T-cell (primary cell): ENCODE measurements around the gene HIPK2. TPM values are rescaled to one million over a fixed set of nuclear protein-coding genes. Genes with fewer than 3 reads are reported as not detected.

ENCODE experiments used
- ATAC-seq, 4 experiments: fragments of 200-7000 bp in 3 of 4; fragments of 150-1000 bp in 1 of 4; cut with Tn5 transposase; replicated peaks in 1 of 4; 1 replicate in 3 of 4; 2 replicates in 1 of 4; pipeline ENCODE4 v1.10.0; 2021; ENCODE audit warnings: moderate library complexity in 3 of 4, mild to moderate bottlenecking in 2 of 4, moderate number of reproducible peaks in 1 of 4
- CTCF ChIA-PET, 2 donors: fragments of 300-600 bp; sonication (Branson Sonifier 250); formaldehyde crosslinking; loops; one replicate each; lab custom pipeline; 2022; ENCODE audit warnings: antibody characterized with exemption in 2 of 2; lab: Charles Lee
- POLR2A ChIA-PET, 2 donors: fragments of 300-600 bp; sonication (Branson Sonifier 250); formaldehyde crosslinking; loops; one replicate each; lab custom pipeline; 2022; ENCODE audit warnings: antibody characterized with exemption in 2 of 2; lab: Charles Lee
- DNase-seq, 35 experiments: peaks; one replicate each; pipeline versions ENCODE4 v3.0.0 to v3.0.0-alpha.2; 2013 to 2023
- H3K27ac ChIP-seq: one replicate; pipeline ENCODE4 v1.5.1; 2013; ENCODE audit warnings: low read length
- H3K27me3 ChIP-seq, 2 experiments: replicated peaks in 1 of 2; 1 replicate in 1 of 2; 2 replicates in 1 of 2; pipeline versions ENCODE4 v1.6.1 to v1.7.0; 2013; ENCODE audit warnings: low read length in 1 of 2, mixed read lengths in 1 of 2; ENCODE audit not compliant: control insufficient read depth in 2 of 2, insufficient read depth in 2 of 2; ENCODE audit errors: extremely low read depth in 1 of 2
- H3K36me3 ChIP-seq, 2 donors: 1 replicate in 1 of 2; 2 replicates in 1 of 2; pipeline versions ENCODE4 v1.6.1 to v1.7.0; 2013; ENCODE audit warnings: low read length in 1 of 2; ENCODE audit not compliant: control insufficient read depth in 2 of 2, insufficient read depth in 1 of 2; ENCODE audit errors: extremely low read depth in 1 of 2
- H3K4me1 ChIP-seq, 2 experiments: 1 replicate in 1 of 2; 2 replicates in 1 of 2; pipeline versions ENCODE4 v1.6.1 to v1.7.0; 2013; ENCODE audit warnings: low read length in 2 of 2, mixed read lengths in 1 of 2; ENCODE audit not compliant: insufficient read depth in 2 of 2, control insufficient read depth in 1 of 2; ENCODE audit errors: extremely low read depth in 1 of 2
- H3K4me3 ChIP-seq, 2 donors: 1 replicate in 1 of 2; 2 replicates in 1 of 2; pipeline versions ENCODE4 v1.5.1 to v1.7.0; 2013; ENCODE audit warnings: mild to moderate bottlenecking in 2 of 2, low read length in 1 of 2, moderate library complexity in 1 of 2; ENCODE audit not compliant: control insufficient read depth in 1 of 2; ENCODE audit errors: extremely low read depth in 1 of 2
- H3K9me3 ChIP-seq: 2 replicates; pipeline ENCODE4 v1.7.0; 2013
- H3K27ac Mint-ChIP-seq, 2 donors: one replicate each; pipeline ENCODE4 v1.8.0; 2020 to 2021; ENCODE audit warnings: mild to moderate bottlenecking in 2 of 2, mixed read lengths in 2 of 2
- H3K27me3 Mint-ChIP-seq, 2 donors: one replicate each; pipeline ENCODE4 v1.8.0; 2021 to 2022; ENCODE audit warnings: mixed read lengths in 2 of 2
- H3K36me3 Mint-ChIP-seq: one replicate; pipeline ENCODE4 v1.8.0; 2021; ENCODE audit warnings: mixed read lengths
- H3K4me1 Mint-ChIP-seq, 3 donors: one replicate each; pipeline ENCODE4 v1.8.0; 2020 to 2022; ENCODE audit warnings: mixed read lengths in 3 of 3, mild to moderate bottlenecking in 1 of 3
- H3K4me3 Mint-ChIP-seq, 3 donors: one replicate each; pipeline ENCODE4 v1.8.0; 2020 to 2022; ENCODE audit warnings: mild to moderate bottlenecking in 3 of 3, mixed read lengths in 3 of 3, moderate library complexity in 3 of 3
- H3K9me3 Mint-ChIP-seq, 3 donors: one replicate each; pipeline ENCODE4 v1.8.0; 2020 to 2022; ENCODE audit warnings: mixed read lengths in 3 of 3
- WGBS: methylation state at CpG from one replicate; pipeline ENCODE4 v1.1.5; 2013; ENCODE audit warnings: missing lambda C conversion rate; ENCODE audit not compliant: insufficient coverage; 5-methylcytosine and 5-hydroxymethylcytosine counted together
- total RNA-seq, 35 experiments: library from RNA in 6 of 35; stranded (reverse) in 6 of 35; fragments of 120-200 nt in 1 of 35; gene quantifications; one replicate each; pipeline versions ENCODE4 v1.2.1 to v1.2.4 and lab custom pipeline; 2013 to 2026

Gene HIPK2
- total RNA-seq, 5 donors from 2014 or later (not counting 1 experiment from before 2014, with no cell fraction given) = 32.7 to 34.5 (median 33.5) TPM

- CTCF ChIA-PET = no interaction called here
- no peaks in the 10 kb centered on the region for H3K27me3 Mint-ChIP-seq
Measured at GRCh38 chr7:139743967-139744767, 33.6 kb downstream of the HIPK2 start.

GRCh38 chr7:139743267-139743966, 34.4 kb downstream of the HIPK2 start:
- H3K4me1 Mint-ChIP-seq = peaks cover 51 to 62% (median 59%) of the 10 kb centered on the region in 3 donors
- ATAC-seq = no peak
- H3K27me3 Mint-ChIP-seq = no peaks in the 10 kb centered on the region

More at GRCh38 chr7:139743967-139744767, 33.6 kb downstream of the HIPK2 start:
- DNase-seq = no peak
- Mint-ChIP-seq H3K9me3 (no peaks in the 10 kb centered on the region), H3K36me3 (peaks cover 8% of the 10 kb centered on the region), H3K4me3 (no peak overlapping the region), H3K4me1 (peaks cover 48 to 59% (median 54%) of the 10 kb centered on the region in 3 donors), H3K27ac (no peak overlapping the region)
- no peaks in the 10 kb centered on the region for H3K9me3 ChIP-seq
- no peaks in the 10 kb centered on the region for H3K27me3 ChIP-seq
- POLR2A ChIA-PET = interaction anchor here in 1 of 2 donors (0.5 kb wide), 1 partner anchor 24 kb away, joined by 3 read pairs; no protein-coding TSS in a partner anchor
- peaks cover 0 to 2% of the 10 kb centered on the region in 2 donors for H3K36me3 ChIP-seq
- no peak overlapping the region for H3K27ac ChIP-seq
- no peak for ATAC-seq
- peaks cover 0 to 26% of the 10 kb centered on the region in 2 experiments for H3K4me1 ChIP-seq
- no peak overlapping the region for H3K4me3 ChIP-seq
- WGBS = 98% methylated on average over 7 of the region's 10 CpGs

GRCh38 chr7:139741789-139742344, 35.9 kb downstream of the HIPK2 start:
- H3K27me3 Mint-ChIP-seq = no peaks in the 10 kb centered on the region
- ChIA-PET POLR2A (no interaction called here), CTCF (no interaction called here)
- DNase-seq = no peak
- ATAC-seq = no peak
- peaks cover 0 to 2% of the 10 kb centered on the region in 2 donors for H3K36me3 ChIP-seq
- 100% methylated on average over 2 of the region's 6 CpGs for WGBS
- H3K9me3 ChIP-seq = no peaks in the 10 kb centered on the region
- peaks cover 63 to 72% (median 70%) of the 10 kb centered on the region in 3 donors for H3K4me1 Mint-ChIP-seq
- no peak overlapping the region for H3K4me3 Mint-ChIP-seq
- H3K4me1 ChIP-seq = peaks cover 17 to 36% of the 10 kb centered on the region in 2 experiments
- no peak overlapping the region for H3K27ac Mint-ChIP-seq
- no peaks in the 10 kb centered on the region for H3K27me3 ChIP-seq
- no peak overlapping the region for H3K27ac ChIP-seq
- H3K9me3 Mint-ChIP-seq = no peaks in the 10 kb centered on the region
- H3K36me3 Mint-ChIP-seq = peaks cover 8% of the 10 kb centered on the region
- H3K4me3 ChIP-seq = no peak overlapping the region

More at GRCh38 chr7:139743267-139743966, 34.4 kb downstream of the HIPK2 start:
- no peaks in the 10 kb centered on the region for H3K27me3 ChIP-seq
- H3K27ac ChIP-seq = no peak overlapping the region
- peaks cover 0 to 2% of the 10 kb centered on the region in 2 donors for H3K36me3 ChIP-seq
- Mint-ChIP-seq H3K9me3 (no peaks in the 10 kb centered on the region), H3K36me3 (peaks cover 8% of the 10 kb centered on the region), H3K4me3 (no peak overlapping the region), H3K27ac (no peak overlapping the region)
- ChIA-PET CTCF (no interaction called here), POLR2A (no interaction called here)
- 100% methylated on average over 1 of the region's 2 CpGs for WGBS
- no peaks in the 10 kb centered on the region for H3K9me3 ChIP-seq
- H3K4me3 ChIP-seq = no peak overlapping the region
- no peak for DNase-seq
- H3K4me1 ChIP-seq = peaks cover 3 to 30% of the 10 kb centered on the region in 2 experiments

- ChIA-PET POLR2A (interaction anchor here in 1 of 2 donors (0.5 kb wide), 1 partner anchor 238 kb away, joined by 4 read pairs; no protein-coding TSS in a partner anchor), CTCF (no interaction called here)
- Mint-ChIP-seq H3K4me1 (peaks cover 64 to 72% (median 71%) of the 10 kb centered on the region in 3 donors), H3K27me3 (no peaks in the 10 kb centered on the region), H3K36me3 (peaks cover 8% of the 10 kb centered on the region), H3K27ac (peak overlapping the region in 1 of 2 donors; percentile 73), H3K4me3 (no peak overlapping the region), H3K9me3 (no peaks in the 10 kb centered on the region)
- DNase-seq (no peak), ATAC-seq (no peak)
- H3K27me3 ChIP-seq = no peaks in the 10 kb centered on the region
- H3K27ac ChIP-seq = no peak overlapping the region
- 97% methylated on average over 4 of the region's 7 CpGs for WGBS
- H3K36me3 ChIP-seq = peaks cover 0 to 2% of the 10 kb centered on the region in 2 donors
- no peak overlapping the region for H3K4me3 ChIP-seq
- no peaks in the 10 kb centered on the region for H3K9me3 ChIP-seq
- peaks cover 22 to 38% of the 10 kb centered on the region in 2 experiments for H3K4me1 ChIP-seq
Measured at GRCh38 chr7:139741239-139741638, 36.6 kb downstream of the HIPK2 start.

- H3K4me1 Mint-ChIP-seq = peaks cover 68 to 80% (median 76%) of the 10 kb centered on the region in 3 donors
- WGBS = 82% methylated on average over 17 of the region's 17 CpGs
- Histone ChIP-seq H3K9me3 (no peaks in the 10 kb centered on the region), H3K27me3 (no peaks in the 10 kb centered on the region), H3K4me3 (no peak overlapping the region), H3K36me3 (peaks cover 0 to 2% of the 10 kb centered on the region in 2 donors), H3K27ac (no peak overlapping the region), H3K4me1 (peaks cover 22 to 42% of the 10 kb centered on the region in 2 experiments)
- H3K4me3 Mint-ChIP-seq = no peak overlapping the region
- H3K27me3 Mint-ChIP-seq = no peaks in the 10 kb centered on the region
- no peaks in the 10 kb centered on the region for H3K9me3 Mint-ChIP-seq
- DNase-seq = no peak
- ChIA-PET CTCF (no interaction called here), POLR2A (no interaction called here)
- H3K36me3 Mint-ChIP-seq = peaks cover 8% of the 10 kb centered on the region
- ATAC-seq = no peak
- peak overlapping the region; percentile 29 to 80 for H3K27ac Mint-ChIP-seq
Measured at GRCh38 chr7:139739863-139740597, 37.8 kb downstream of the HIPK2 start.
